Activated naive CD4-positive, alpha-beta T cell treated with anti-CD3 and anti-CD28 coated beads, Interleukin-2, amount 50 U/mL, for 72 hours (primary cell): ENCODE measurements around the gene PRPF19. TPM values are rescaled to one million over a fixed set of nuclear protein-coding genes. Genes with fewer than 3 reads are reported as not detected.

ENCODE experiments used
- total RNA-seq, 2 donors: library from RNA; stranded (reverse); gene quantifications; one replicate each; pipeline ENCODE4 v1.2.3, GENCODE V29; 2022

Gene PRPF19
- total RNA-seq, 2 donors from 2014 or later = 71.0 to 149 TPM

Other genes with a start within 250 kb of the PRPF19 start
- gene MS4A8, start 207.0 kb downstream of the PRPF19 start, total RNA-seq = not detected
- gene MS4A18, start 181.9 kb downstream of the PRPF19 start, total RNA-seq = not detected
- not detected for gene MS4A15, start 149.7 kb downstream of the PRPF19 start, total RNA-seq
- gene MS4A10, start 121.3 kb downstream of the PRPF19 start, total RNA-seq = not detected
- gene CCDC86, start 64.5 kb downstream of the PRPF19 start, total RNA-seq = 10 to 100 TPM; 29.3 to 38.0 TPM
- under 1 TPM in 1 of 2 donors, not detected in 1; 0.25 TPM for gene PTGDR2, start 50.6 kb downstream of the PRPF19 start, total RNA-seq
- gene ZP1, start 39.0 kb downstream of the PRPF19 start, total RNA-seq = not detected
- 10 to 100 TPM; 31.9 to 95.1 TPM for gene TMEM109, start 7.6 kb upstream of the PRPF19 start, total RNA-seq
- gene TMEM132A, start 17.9 kb upstream of the PRPF19 start, total RNA-seq = 1 to 10 TPM in 1 of 2 donors, under 1 TPM in 1; 0.71 to 1.4 TPM
- gene SLC15A3, start 45.6 kb upstream of the PRPF19 start, total RNA-seq = 1 to 10 TPM; 5.9 to 9.0 TPM
- 100 to 1,000 TPM; 227 to 339 TPM for gene CD6, start 65.1 kb upstream of the PRPF19 start, total RNA-seq
- gene CD5, start 195.9 kb upstream of the PRPF19 start, total RNA-seq = 100 to 1,000 TPM; 227 to 294 TPM